ENCODE measurements around the gene PYCARD. TPM values are rescaled to one million over a fixed set of nuclear protein-coding genes. Genes with fewer than 3 reads are reported as not detected.
A peak's percentile ranks its signal among the peaks of the same experiment; 100 is the strongest.
"Not testable (repeated sequence)": the region's sequence is repeated elsewhere in the genome, so short reads cannot be mapped to it uniquely, and the experiment has no call there.

The PYCARD gene
- total and polyA plus RNA-seq, 2 experiments from 2014 or later = 9.4 to 16.1 TPM

- Histone ChIP-seq H3K79me2 (peaks cover 41% of the 10 kb centered on the region), H4K20me1 (ENCODE audit: insufficient read depth, poor library complexity, severe bottlenecking) (peaks cover 36% of the 10 kb centered on the region), H3K36me3 (replicated peaks; ENCODE audit: insufficient read depth, low read depth) (no peaks in the 10 kb centered on the region), H3K4me1 (ENCODE audit: insufficient read depth) (peaks cover 18% of the 10 kb centered on the region), H3K4me2 (peak overlapping the region; percentile 80), H3K27ac (peak overlapping the region; percentile 94), H3K9me3 (ENCODE audit: low read depth) (no peaks in the 10 kb centered on the region), H2AFZ (peak overlapping the region; percentile 31), H3K27me3 (no peaks in the 10 kb centered on the region), H3K9me2 (replicated peaks; ENCODE audit: insufficient read depth) (no peaks in the 10 kb centered on the region), H3K4me3 (peak overlapping the region; percentile 59)
- DNase-seq (ENCODE audit: low spot score) = no peak
- 4% methylated on average over 22 of the region's 27 CpGs for WGBS (ENCODE audit: low lambda C conversion rate, missing lambda C conversion rate)
- no peak for TF ChIP-seq EZH2phosphoT487 (IDR thresholded peaks at IDR 0.05; ENCODE audit: low read depth, severe bottlenecking, unreplicated experiment)
- TF ChIP-seq CTCF (IDR thresholded peaks at IDR 0.05; ENCODE audit: poor library complexity) = no peak
- no peak for TF ChIP-seq EZH2 (IDR thresholded peaks at IDR 0.05; ENCODE audit: borderline replicate concordance)
Measured at GRCh38 chr16:31179219-31179746, 23.3 kb downstream of the PYCARD start.

DNA sequence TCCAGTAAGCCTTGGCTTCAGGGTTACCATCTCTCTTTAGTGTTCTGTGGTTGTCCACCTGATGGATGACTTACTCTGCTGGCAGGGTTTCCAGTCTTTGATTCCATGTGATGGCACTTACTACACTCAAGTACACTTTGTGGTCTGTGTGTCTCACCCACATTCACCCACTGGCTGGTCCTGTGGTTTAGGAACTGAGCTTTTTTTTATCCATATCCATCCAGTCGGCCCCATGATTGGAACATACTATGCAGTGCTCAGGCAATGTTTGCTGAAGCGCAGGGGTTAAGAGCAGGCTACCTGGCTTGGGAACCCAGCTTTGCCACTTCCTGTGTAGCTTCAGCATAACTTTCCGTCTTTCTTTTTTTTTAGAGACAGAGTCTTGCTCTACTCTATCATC, 25.4 kb downstream of the PYCARD start:
- Histone ChIP-seq H3K79me2 (peaks cover 20% of the 10 kb centered on the region), H4K20me1 (ENCODE audit: insufficient read depth, poor library complexity, severe bottlenecking) (peaks cover 15% of the 10 kb centered on the region), H3K36me3 (replicated peaks; ENCODE audit: insufficient read depth, low read depth) (no peaks in the 10 kb centered on the region), H3K4me2 (no peak overlapping the region), H3K4me1 (ENCODE audit: insufficient read depth) (peaks cover 6% of the 10 kb centered on the region), H2AFZ (no peak overlapping the region), H3K9me2 (replicated peaks; ENCODE audit: insufficient read depth) (no peaks in the 10 kb centered on the region), H3K27ac (no peak overlapping the region), H3K4me3 (no peak overlapping the region), H3K9me3 (ENCODE audit: low read depth) (no peaks in the 10 kb centered on the region), H3K27me3 (no peaks in the 10 kb centered on the region)
- no peak for TF ChIP-seq EZH2 (IDR thresholded peaks at IDR 0.05; ENCODE audit: borderline replicate concordance)
- no peak for TF ChIP-seq EZH2phosphoT487 (IDR thresholded peaks at IDR 0.05; ENCODE audit: low read depth, severe bottlenecking, unreplicated experiment)
- no peak for TF ChIP-seq CTCF (IDR thresholded peaks at IDR 0.05; ENCODE audit: poor library complexity)
- DNase-seq (ENCODE audit: low spot score) = no peak
- 79% methylated on average over 3 of the region's 3 CpGs for WGBS (ENCODE audit: low lambda C conversion rate, missing lambda C conversion rate)

- DNase-seq (ENCODE audit: low spot score); H3K27me3 ChIP-seq; H3K9me3 ChIP-seq (ENCODE audit: low read depth); H3K36me3 ChIP-seq (replicated peaks; ENCODE audit: insufficient read depth, low read depth); H4K20me1 ChIP-seq (ENCODE audit: insufficient read depth, poor library complexity, severe bottlenecking); H3K4me2 ChIP-seq; H3K4me1 ChIP-seq (ENCODE audit: insufficient read depth); H3K79me2 ChIP-seq; H2AFZ ChIP-seq; H3K9me2 ChIP-seq (replicated peaks; ENCODE audit: insufficient read depth); H3K4me3 ChIP-seq: not testable (repeated sequence)
- WGBS (ENCODE audit: low lambda C conversion rate, missing lambda C conversion rate) = no CpG with 5 or more reads among the region's 2 CpGs
- H3K27ac ChIP-seq = peak overlapping the region; percentile 45
Measured at GRCh38 chr16:31170048-31170447, 32.5 kb downstream of the PYCARD start.

- Histone ChIP-seq H3K9me2 (replicated peaks; ENCODE audit: insufficient read depth) (no peaks in the 10 kb centered on the region), H3K27me3 (no peaks in the 10 kb centered on the region), H3K4me1 (ENCODE audit: insufficient read depth) (peaks cover 5% of the 10 kb centered on the region), H3K79me2 (no peaks in the 10 kb centered on the region), H2AFZ (no peak overlapping the region), H3K4me2 (no peak overlapping the region), H4K20me1 (ENCODE audit: insufficient read depth, poor library complexity, severe bottlenecking) (no peaks in the 10 kb centered on the region), H3K36me3 (replicated peaks; ENCODE audit: insufficient read depth, low read depth) (no peaks in the 10 kb centered on the region), H3K27ac (no peak overlapping the region), H3K4me3 (no peak overlapping the region), H3K9me3 (ENCODE audit: low read depth) (no peaks in the 10 kb centered on the region)
- no peak for DNase-seq (ENCODE audit: low spot score)
- 65% methylated on average over 2 of the region's 2 CpGs for WGBS (ENCODE audit: low lambda C conversion rate, missing lambda C conversion rate)
- no peak for TF ChIP-seq EZH2phosphoT487 (IDR thresholded peaks at IDR 0.05; ENCODE audit: low read depth, severe bottlenecking, unreplicated experiment)
- no peak for TF ChIP-seq EZH2 (IDR thresholded peaks at IDR 0.05; ENCODE audit: borderline replicate concordance)
- TF ChIP-seq CTCF (IDR thresholded peaks at IDR 0.05; ENCODE audit: poor library complexity) = no peak
Measured at GRCh38 chr16:31168848-31169247, 33.7 kb downstream of the PYCARD start.
